Measurements from ENCODE around the gene ASB6. TPM values are rescaled to one million over a fixed set of nuclear protein-coding genes. Genes with fewer than 3 reads are reported as not detected.

Gene ASB6
- total and polyA plus RNA-seq, 4 donors, result 3.4 to 8.4 (median 6.2) TPM

- no peak for TF ChIP-seq NR2F2 (IDR thresholded peaks at IDR 0.05)
- no peak for TF ChIP-seq RXRA (IDR thresholded peaks at IDR 0.05)
Observed at GRCh38 chr9:129682381-129682780, 40.4 kb upstream of the ASB6 start (continued).

GRCh38 chr9:129681924-129682323 is 40.0 kb upstream of the ASB6 start:
- no peak overlapping the region for H3K9ac ChIP-seq (ENCODE audit: low read depth in 1 of 2, low read length in 2 of 2)
- no peak overlapping the region for H3K4me3 ChIP-seq (ENCODE audit: low read depth in 1 of 3, low read length in 3 of 3)
- H3K27ac ChIP-seq (ENCODE audit: low read depth in 1 of 2, low read length in 2 of 2), result no peak overlapping the region
- no peaks in the 10 kb centered on the region for H3K9me3 ChIP-seq (ENCODE audit: control insufficient read depth in 4 of 4, low read length in 3 of 4)
- DNase-seq (ENCODE audit: low spot score), result no peak
- no peaks in the 10 kb centered on the region for H3K4me1 ChIP-seq (ENCODE audit: control insufficient read depth in 4 of 4, insufficient read depth in 4 of 4, low read length in 3 of 4)
- 67% methylated on average over 11 of the region's 11 CpGs for WGBS
- no peaks in the 10 kb centered on the region for H3K27me3 ChIP-seq (ENCODE audit: control insufficient read depth in 4 of 4, insufficient read depth in 4 of 4, low read length in 3 of 4)
- no peaks in the 10 kb centered on the region for H3K36me3 ChIP-seq (ENCODE audit: control insufficient read depth in 4 of 4, insufficient read depth in 3 of 4, low read depth in 1 of 4, low read length in 3 of 4)
- TF ChIP-seq FOXA2 (IDR thresholded peaks at IDR 0.05) (no peak), JUND (IDR thresholded peaks at IDR 0.05) (no peak), EGR1 (IDR thresholded peaks at IDR 0.05; ENCODE audit: low read depth in 2 of 2) (no peak), TAF1 (conservative IDR thresholded peaks at IDR 0.05) (no peak), YY1 (IDR thresholded peaks at IDR 0.05) (no peak)

DNA sequence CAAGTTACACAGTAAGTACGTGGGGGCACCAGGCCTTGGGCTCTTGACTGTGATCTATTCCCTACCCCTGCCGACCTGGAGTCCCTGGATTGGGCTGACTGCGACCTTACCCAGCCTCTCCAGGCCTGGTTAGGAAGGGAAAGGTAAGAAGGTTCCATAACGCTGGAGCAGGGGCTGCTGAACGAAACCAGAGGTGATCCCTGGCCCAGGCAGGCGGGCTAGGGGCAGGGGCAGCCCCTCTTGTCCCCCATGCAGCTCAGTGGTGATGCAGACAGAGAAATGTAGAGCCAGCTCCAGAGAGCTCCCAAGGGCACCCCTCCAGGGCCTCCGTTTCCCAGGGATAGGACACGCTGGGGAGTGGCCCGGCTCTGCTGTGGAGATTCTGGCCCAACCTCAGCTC is 37.6 kb upstream of the ASB6 start:
- Histone ChIP-seq H3K27ac (ENCODE audit: low read depth in 1 of 2, low read length in 2 of 2) (no peak overlapping the region), H3K4me1 (ENCODE audit: control insufficient read depth in 4 of 4, insufficient read depth in 4 of 4, low read length in 3 of 4) (no peaks in the 10 kb centered on the region), H3K27me3 (ENCODE audit: control insufficient read depth in 4 of 4, insufficient read depth in 4 of 4, low read length in 3 of 4) (no peaks in the 10 kb centered on the region)

More for the DNA sequence above, 37.6 kb upstream of the ASB6 start:
- whole genome bisulfite sequencing, result 68% methylated on average over 9 of the region's 9 CpGs
- H3K9me3 ChIP-seq (ENCODE audit: control insufficient read depth in 4 of 4, low read length in 3 of 4), result no peaks in the 10 kb centered on the region
- no peaks in the 10 kb centered on the region for H3K36me3 ChIP-seq (ENCODE audit: control insufficient read depth in 4 of 4, insufficient read depth in 3 of 4, low read depth in 1 of 4, low read length in 3 of 4)
- no peak overlapping the region for H3K4me3 ChIP-seq (ENCODE audit: low read depth in 1 of 3, low read length in 3 of 3)
- no peak overlapping the region for H3K9ac ChIP-seq (ENCODE audit: low read depth in 1 of 2, low read length in 2 of 2)
- no peak for DNase-seq (ENCODE audit: low spot score)
- TF ChIP-seq, protein P1, sequence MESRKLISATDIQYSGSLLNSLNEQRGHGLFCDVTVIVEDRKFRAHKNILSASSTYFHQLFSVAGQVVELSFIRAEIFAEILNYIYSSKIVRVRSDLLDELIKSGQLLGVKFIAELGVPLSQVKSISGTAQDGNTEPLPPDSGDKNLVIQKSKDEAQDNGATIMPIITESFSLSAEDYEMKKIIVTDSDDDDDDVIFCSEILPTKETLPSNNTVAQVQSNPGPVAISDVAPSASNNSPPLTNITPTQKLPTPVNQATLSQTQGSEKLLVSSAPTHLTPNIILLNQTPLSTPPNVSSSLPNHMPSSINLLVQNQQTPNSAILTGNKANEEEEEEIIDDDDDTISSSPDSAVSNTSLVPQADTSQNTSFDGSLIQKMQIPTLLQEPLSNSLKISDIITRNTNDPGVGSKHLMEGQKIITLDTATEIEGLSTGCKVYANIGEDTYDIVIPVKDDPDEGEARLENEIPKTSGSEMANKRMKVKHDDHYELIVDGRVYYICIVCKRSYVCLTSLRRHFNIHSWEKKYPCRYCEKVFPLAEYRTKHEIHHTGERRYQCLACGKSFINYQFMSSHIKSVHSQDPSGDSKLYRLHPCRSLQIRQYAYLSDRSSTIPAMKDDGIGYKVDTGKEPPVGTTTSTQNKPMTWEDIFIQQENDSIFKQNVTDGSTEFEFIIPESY (IDR thresholded peaks at IDR 0.05), result no peak
- no peak for TF ChIP-seq CTCF (IDR thresholded peaks at IDR 0.05; ENCODE audit: low read depth, low read length, missing input control)
- TF ChIP-seq YY1 (IDR thresholded peaks at IDR 0.05), result no peak
- no peak for TF ChIP-seq HNF4G (IDR thresholded peaks at IDR 0.05)
- no peak for TF ChIP-seq RXRA (IDR thresholded peaks at IDR 0.05)
- no peak for TF ChIP-seq GABPA (IDR thresholded peaks at IDR 0.05 in 1 of 2, conservative IDR thresholded peaks at IDR 0.05 in 1 of 2)
- no peak for TF ChIP-seq ATF3 (IDR thresholded peaks at IDR 0.05)
- no peak for TF ChIP-seq SP1 (IDR thresholded peaks at IDR 0.05)
- TF ChIP-seq EGR1 (IDR thresholded peaks at IDR 0.05; ENCODE audit: low read depth in 2 of 2), result no peak
- TF ChIP-seq MAX (IDR thresholded peaks at IDR 0.05), result no peak
- TF ChIP-seq NR2F2 (IDR thresholded peaks at IDR 0.05), result no peak
- TF ChIP-seq JUND (IDR thresholded peaks at IDR 0.05), result no peak
- TF ChIP-seq FOXA1 (IDR thresholded peaks at IDR 0.05), result no peak
- TF ChIP-seq TAF1 (conservative IDR thresholded peaks at IDR 0.05), result no peak
- TF ChIP-seq FOXA2 (IDR thresholded peaks at IDR 0.05), result no peak
- TF ChIP-seq, protein P2, sequence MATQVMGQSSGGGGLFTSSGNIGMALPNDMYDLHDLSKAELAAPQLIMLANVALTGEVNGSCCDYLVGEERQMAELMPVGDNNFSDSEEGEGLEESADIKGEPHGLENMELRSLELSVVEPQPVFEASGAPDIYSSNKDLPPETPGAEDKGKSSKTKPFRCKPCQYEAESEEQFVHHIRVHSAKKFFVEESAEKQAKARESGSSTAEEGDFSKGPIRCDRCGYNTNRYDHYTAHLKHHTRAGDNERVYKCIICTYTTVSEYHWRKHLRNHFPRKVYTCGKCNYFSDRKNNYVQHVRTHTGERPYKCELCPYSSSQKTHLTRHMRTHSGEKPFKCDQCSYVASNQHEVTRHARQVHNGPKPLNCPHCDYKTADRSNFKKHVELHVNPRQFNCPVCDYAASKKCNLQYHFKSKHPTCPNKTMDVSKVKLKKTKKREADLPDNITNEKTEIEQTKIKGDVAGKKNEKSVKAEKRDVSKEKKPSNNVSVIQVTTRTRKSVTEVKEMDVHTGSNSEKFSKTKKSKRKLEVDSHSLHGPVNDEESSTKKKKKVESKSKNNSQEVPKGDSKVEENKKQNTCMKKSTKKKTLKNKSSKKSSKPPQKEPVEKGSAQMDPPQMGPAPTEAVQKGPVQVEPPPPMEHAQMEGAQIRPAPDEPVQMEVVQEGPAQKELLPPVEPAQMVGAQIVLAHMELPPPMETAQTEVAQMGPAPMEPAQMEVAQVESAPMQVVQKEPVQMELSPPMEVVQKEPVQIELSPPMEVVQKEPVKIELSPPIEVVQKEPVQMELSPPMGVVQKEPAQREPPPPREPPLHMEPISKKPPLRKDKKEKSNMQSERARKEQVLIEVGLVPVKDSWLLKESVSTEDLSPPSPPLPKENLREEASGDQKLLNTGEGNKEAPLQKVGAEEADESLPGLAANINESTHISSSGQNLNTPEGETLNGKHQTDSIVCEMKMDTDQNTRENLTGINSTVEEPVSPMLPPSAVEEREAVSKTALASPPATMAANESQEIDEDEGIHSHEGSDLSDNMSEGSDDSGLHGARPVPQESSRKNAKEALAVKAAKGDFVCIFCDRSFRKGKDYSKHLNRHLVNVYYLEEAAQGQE (IDR thresholded peaks at IDR 0.05), result no peak

Measured in liver (tissue), 9 donors.